HG02981 (cell line): ENCODE results near the gene NF1.
"Not testable (repeated sequence)": the region's sequence is repeated elsewhere in the genome, so short reads cannot be mapped to it uniquely, and the experiment has no call there.

ENCODE experiments used
- ATAC-seq: cut with Tn5 transposase; IDR thresholded peaks from one replicate; pipeline ENCODE4 v1.9.1; 2021; ENCODE audit warnings: mild to moderate bottlenecking, moderate library complexity; ENCODE audit not compliant: unreplicated experiment

NF1 gene, protein sequence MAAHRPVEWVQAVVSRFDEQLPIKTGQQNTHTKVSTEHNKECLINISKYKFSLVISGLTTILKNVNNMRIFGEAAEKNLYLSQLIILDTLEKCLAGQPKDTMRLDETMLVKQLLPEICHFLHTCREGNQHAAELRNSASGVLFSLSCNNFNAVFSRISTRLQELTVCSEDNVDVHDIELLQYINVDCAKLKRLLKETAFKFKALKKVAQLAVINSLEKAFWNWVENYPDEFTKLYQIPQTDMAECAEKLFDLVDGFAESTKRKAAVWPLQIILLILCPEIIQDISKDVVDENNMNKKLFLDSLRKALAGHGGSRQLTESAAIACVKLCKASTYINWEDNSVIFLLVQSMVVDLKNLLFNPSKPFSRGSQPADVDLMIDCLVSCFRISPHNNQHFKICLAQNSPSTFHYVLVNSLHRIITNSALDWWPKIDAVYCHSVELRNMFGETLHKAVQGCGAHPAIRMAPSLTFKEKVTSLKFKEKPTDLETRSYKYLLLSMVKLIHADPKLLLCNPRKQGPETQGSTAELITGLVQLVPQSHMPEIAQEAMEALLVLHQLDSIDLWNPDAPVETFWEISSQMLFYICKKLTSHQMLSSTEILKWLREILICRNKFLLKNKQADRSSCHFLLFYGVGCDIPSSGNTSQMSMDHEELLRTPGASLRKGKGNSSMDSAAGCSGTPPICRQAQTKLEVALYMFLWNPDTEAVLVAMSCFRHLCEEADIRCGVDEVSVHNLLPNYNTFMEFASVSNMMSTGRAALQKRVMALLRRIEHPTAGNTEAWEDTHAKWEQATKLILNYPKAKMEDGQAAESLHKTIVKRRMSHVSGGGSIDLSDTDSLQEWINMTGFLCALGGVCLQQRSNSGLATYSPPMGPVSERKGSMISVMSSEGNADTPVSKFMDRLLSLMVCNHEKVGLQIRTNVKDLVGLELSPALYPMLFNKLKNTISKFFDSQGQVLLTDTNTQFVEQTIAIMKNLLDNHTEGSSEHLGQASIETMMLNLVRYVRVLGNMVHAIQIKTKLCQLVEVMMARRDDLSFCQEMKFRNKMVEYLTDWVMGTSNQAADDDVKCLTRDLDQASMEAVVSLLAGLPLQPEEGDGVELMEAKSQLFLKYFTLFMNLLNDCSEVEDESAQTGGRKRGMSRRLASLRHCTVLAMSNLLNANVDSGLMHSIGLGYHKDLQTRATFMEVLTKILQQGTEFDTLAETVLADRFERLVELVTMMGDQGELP (N-terminal part only)

DNA sequence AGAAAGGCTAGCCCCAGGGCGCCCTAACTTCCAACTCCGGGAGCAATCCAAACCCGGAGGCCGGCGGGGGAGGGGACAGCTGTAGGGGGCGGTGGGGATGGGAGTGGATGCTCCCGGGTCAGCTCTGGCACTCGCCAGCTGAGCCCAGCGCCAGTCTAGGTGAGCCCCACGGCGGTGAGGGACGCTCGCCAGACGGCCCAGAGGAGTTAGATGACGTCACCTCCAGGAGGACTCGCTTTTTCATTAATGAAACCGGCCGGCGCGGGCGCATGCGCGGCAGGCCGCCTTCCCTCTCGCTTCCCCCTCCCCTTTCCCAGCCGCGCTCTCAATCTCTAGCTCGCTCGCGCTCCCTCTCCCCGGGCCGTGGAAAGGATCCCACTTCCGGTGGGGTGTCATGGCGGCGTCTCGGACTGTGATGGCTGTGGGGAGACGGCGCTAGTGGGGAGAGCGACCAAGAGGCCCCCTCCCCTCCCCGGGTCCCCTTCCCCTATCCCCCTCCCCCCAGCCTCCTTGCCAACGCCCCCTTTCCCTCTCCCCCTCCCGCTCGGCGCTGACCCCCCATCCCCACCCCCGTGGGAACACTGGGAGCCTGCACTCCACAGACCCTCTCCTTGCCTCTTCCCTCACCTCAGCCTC, at the start of gene NF1:
Gene NF1 (plus strand): TSS at position 378 of the 636 bp plus-strand sequence. CDS start 333 bp downstream, outside the sequence.
- ATAC-seq, result peak; percentile 68

- not testable (repeated sequence) for ATAC-seq
Observed at GRCh38 chr17:31046856-31047425, 47.8 kb upstream of the NF1 start.

- no peak for ATAC-seq
Observed at GRCh38 chr17:31048142-31048541, 46.6 kb upstream of the NF1 start.

DNA sequence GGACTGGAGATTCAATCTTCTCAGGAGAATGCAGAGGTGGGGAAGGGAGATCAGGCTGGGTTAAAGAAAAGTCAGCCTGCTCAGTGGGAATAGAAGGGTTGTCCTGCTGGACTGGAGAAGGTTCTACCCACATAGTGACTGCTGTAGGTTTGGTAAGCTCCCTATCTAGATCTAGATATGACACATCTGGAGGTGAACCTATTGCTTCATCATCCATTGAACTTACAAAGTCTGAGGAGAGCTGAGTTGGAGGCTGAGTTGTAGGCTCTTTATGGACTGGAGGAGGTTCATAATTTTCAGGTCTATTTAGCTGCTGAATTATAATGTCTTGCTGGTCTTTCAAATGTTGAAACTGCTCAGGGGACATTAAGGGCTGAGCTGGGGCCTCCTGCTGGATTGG, 46.0 kb upstream of the NF1 start:
- ATAC-seq, result no peak

DNA sequence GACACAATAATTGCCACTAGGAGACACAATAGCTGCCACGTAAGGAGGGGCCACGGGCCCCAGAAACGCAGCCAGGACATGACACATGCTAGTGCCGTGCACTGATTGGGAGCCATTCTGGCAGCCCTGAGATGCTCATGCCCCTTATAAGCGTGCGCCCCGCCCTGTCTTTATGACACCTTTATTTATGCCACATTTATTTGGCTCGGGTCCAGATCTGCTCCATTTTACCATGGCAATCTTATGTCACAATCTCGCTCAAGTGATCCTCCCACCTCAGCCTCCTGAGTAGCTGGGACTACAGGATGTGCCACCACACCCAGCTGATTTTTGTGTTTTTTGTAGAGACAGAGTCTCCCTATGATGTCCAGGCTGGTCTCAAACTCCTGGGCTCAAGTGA, 43.8 kb upstream of the NF1 start:
- no peak for ATAC-seq

GRCh38 chr17:31051506-31051905, 43.3 kb upstream of the NF1 start:
- ATAC-seq, result no peak

GRCh38 chr17:31052187-31052889, 42.4 kb upstream of the NF1 start:
- ATAC-seq, result no peak

GRCh38 chr17:31053071-31053470, 41.7 kb upstream of the NF1 start:
- ATAC-seq, result no peak

GRCh38 chr17:31054761-31055160, 40.0 kb upstream of the NF1 start:
- no peak for ATAC-seq

GRCh38 chr17:31058976-31059375, 35.8 kb upstream of the NF1 start:
- ATAC-seq, result no peak

- no peak for ATAC-seq
Observed at GRCh38 chr17:31060791-31061550, 33.8 kb upstream of the NF1 start.

- no peak for ATAC-seq
Observed at GRCh38 chr17:31061678-31062077, 33.1 kb upstream of the NF1 start.

- ATAC-seq, result no peak
Observed at GRCh38 chr17:31062346-31062745, 32.4 kb upstream of the NF1 start.

- ATAC-seq, result no peak
Observed at GRCh38 chr17:31064707-31065106, 30.1 kb upstream of the NF1 start.

DNA sequence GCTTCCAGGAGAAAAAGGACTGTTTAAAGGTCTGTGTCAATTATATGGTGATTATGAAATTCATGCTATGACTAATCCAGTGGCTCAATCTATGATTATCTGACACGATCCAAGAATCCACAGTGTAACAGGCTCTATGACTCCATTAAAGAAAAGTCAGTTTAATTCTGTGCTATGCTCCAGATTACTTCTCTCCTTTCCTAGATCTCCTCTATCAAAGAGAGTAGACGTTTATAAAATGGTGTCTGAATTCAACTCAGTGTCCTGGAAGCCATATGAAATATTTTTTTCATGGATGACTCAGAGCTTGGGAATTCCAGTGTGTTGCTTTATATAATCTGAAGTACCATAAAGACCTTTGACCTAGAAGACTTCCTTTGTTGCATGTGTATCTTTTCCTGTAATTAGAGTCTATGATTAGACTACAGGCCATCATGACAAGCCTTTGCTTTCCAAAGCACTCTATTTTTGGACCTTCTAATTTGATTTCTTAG, 27.0 kb upstream of the NF1 start:
- ATAC-seq, result no peak

DNA sequence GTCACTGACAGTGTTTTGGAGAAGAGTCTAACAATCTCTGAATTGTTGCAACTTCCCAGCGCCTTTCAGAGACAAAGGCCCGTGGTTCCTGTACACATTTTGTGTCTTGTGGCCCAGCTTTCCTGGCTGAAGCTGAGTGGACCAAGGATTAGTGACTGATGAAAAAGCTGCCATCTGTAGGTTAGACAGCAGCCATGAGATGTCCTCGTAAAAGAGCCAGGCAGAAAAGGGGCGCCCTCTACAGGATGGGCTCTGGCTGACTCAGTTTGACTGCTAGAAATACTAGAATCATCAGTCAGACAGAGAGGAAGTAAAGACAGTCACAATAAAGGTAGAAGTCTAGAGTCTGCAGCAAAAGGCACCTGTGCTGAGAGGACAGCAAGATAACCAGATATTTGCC, 26.5 kb upstream of the NF1 start:
- no peak for ATAC-seq

DNA sequence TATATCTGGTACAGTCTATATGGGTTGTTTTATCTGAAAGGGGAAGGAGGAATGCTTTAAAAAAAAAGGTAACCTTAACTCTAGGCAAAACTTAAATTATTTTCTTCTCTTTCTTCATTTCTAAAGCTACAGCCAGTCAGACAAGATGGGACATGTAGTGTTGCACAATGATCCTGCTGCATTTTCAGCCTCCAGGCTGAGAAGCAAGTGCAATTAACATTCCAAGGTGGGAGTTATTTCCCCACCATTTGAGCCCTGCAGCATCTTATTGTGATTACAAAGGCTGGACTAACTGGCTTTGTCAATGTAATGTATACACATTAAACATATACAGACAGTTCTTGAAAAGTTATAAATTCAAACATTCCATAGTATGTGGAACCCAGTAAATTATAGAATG, 22.6 kb upstream of the NF1 start:
- ATAC-seq, result no peak

GRCh38 chr17:31073411-31073810, 21.4 kb upstream of the NF1 start:
- ATAC-seq, result no peak
